DMS153 (cell line): ENCODE data around the gene MICOS13.
A peak's percentile ranks its signal among the peaks of the same experiment; 100 is the strongest.
"Not testable (repeated sequence)": the region's sequence is repeated elsewhere in the genome, so short reads cannot be mapped to it uniquely, and the experiment has no call there.

ENCODE experiments used
- DNase-seq: peaks from one replicate; lab custom pipeline; 2025; lab: John Stamatoyannopoulos, UW

The MICOS13 gene

GRCh38 chr19:5700455-5701092, 20.3 kb upstream of the MICOS13 start:
- no peak for DNase-seq

DNA sequence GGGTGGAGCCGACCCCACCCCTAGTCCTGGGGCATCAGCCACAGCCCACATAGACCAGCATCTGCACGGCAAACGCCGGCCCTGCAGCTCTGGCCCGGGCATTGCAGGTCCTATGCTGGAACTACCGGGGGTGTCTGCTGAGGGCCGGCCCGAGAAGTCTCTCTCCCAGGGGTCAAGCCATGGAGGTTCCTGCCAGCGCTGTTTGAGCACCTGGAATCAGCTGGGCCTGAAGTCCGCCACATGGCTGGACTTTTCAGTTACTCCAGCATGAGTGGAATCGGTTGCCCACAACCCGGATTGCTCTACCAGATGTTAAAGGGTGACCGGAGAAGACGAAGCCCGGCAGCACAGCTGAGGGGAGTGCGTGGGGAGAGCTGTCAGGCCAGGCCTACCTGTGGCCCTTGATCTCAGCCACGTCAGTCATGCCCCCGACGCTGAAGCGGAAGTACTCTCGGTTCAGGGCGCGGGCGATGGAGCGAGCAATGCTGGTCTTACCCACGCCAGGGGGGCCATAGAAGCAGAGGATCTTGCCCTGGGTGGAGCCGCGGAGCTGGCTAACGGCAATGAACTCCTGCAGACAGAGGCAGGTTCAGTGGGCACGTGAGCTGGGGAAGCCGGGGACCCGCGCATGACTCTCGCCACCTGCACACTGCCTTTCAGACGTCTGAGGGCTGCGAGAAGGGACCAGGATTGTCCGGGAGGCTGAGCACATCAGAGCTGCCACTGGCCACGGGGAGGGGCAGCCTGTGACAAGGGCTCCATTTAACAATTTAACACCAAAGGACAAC, 18.5 kb upstream of the MICOS13 start:
- no peak for DNase-seq

DNA sequence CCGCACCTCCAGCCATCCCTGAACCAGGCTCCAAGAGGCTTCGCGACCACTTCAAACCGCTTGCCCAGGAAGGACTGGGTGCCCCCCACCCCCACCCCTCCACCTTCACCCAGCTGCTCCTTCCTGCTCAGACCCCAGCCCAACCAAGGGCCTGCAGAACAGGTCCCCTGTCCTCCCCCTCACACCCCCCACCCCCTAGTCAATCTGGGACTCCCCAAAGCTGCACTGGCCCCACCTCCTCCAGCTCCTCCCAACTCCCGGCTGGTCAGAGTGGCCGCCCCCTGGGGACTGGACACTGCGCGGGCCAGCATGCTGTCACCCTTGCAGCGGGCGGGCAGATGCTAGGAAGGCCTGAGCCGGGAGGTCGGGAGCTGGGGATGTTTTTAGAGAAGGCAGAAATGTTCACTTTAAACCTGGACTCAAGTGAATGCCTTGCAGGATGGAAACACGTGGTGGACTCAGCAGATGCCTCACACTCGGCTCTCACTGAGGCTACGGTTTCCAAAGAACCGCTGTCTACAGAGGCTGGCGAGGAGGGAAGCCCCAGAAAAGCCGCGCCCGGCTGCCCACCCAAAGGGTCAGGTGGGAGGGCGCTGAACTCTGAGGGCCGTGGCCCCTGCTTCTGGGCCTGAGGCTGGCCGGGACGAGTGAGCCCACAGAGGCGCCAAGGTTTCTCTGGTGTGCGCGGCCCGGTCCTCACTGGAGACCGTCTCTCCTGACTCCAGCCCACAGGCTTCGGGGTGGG, 17.7 kb upstream of the MICOS13 start:
- no peak for DNase-seq

- DNase-seq, result no peak
Measured at GRCh38 chr19:5697022-5697889, 16.9 kb upstream of the MICOS13 start.

DNA sequence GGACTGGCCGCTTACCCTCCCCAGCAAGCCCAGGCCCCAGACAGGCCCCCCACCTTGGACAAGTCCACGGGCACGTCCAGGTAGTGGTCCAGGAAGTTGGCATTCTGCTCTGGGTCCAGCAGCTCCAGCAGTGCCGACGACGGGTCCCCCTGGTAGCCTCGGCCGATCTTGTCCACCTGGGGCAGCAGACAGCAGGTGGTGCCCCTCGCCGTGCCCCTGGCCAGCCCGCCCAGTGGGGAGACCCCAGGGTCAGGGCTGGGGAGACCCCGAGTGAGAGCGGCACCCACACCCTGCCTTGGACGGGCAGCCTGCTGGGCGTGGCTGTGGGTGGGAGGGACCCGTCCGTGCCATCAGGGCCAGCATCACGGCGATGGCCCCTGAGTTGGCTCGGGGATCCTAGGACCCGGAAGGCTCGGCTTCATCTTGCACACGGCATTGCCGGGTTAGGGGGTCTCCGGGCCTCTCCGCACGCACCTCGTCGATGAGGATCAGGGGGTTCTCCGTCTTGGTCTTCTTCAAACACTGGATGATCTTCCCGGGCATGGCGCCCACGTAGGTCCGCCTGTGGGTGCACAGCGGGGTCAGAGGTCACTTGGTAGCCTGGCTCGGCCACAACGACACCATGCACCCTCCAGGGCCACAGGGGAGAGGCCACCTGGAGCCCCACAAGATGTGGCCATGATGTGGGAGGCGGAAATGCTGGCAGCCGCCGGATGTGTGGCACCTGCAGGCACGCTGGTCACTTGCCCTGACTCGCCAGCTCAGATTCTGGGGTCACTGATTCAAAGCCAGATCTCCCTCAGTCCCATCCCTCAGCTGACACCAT, 16.1 kb upstream of the MICOS13 start:
- DNase-seq, result no peak

DNA sequence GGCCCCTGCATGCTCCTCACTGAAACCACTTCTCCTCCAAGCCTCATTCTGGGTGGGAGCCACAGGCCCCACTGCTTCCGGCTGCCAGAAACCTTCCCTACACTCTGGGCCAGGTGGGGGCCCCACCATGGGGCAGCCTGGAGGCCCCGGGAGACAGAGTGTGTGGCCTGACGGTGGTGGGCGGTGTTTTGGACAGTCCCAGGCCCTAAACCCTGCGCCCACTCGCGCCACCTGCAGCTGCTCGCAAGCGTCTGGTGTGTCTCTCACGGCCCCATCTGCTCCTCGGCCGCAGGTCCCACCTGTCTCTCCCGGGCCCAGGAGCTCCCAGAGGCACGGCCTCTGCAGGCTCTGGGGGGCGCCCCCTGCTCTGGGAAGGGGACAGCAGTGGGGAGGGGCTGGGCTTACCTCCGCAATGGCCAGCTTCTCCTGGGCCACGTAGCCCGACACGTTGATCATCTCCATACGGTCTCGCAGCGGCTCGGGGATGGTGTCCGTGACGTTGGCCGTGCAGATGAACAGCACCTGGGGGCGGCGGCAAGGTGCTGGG, 15.4 kb upstream of the MICOS13 start:
- no peak for DNase-seq

DNA sequence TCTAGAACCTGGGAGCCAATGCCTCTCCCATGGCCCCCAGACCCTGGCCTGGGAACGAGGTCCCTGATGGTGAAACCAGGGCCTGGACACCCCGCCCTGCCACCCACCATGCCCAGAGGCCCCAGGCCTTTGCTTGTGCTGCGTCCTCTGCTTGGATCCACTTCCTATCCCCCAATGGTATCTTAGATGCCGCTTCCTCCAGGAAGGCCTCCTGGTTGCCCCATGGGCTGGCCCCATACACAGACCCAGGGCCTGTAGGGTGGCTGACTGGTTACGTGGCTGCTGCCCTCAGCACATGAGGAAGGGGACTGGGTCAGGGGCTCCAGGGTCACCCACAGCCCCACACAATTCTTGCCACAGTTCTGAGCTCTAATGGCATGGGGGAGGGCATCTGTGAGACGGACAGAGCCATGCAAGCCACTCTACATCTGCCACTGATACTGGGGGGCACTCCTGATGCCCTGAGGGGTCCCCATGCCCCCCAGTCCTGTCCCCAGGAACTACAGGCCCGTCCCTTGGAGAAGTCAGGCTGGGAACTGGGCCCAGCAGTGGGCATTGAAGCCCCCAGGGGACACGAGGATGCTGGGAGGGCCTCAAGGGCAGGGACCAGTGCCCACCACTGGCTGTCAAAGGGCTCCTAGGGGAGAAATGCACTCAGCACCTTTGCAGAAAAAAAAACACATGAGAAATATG, 14.8 kb upstream of the MICOS13 start:
- no peak for DNase-seq

DNA sequence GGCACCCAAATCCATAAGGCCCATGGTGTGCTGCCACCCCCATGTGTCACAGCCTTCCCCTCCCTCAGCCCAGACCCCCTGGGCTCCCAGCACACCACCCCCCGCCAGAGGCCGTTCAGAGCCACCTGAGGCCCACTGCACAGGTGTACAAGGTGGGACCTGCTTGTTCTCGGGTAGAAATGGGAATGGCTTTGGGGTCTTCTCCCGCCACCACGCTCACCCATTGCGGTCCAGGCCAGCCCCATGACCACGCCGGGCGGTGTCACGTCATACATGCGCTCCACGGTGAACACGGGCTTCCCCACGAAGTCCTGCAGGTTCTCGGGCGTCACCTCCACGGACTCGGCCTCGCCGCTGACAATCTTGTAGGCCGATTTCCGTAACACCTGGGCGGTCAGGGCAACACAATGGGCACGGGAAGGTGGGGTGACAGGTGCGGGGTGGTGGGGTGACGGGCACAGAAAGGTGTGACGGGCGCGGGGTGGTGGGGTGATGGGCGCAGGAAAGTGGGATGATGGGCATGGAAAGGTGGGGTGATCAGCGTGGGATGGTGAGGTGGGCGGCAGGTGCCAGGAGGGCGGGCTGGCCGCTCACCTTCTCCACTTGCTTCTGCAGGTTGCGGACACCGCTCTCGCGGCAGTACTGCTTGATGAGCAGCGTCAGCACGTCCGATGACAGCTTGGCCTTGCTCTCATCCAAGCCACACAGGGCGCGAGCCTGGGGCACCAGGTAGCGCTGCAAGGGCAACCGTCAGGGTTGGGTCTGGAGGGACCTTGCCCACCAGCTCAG, 14.0 kb upstream of the MICOS13 start:
- no peak for DNase-seq

DNA sequence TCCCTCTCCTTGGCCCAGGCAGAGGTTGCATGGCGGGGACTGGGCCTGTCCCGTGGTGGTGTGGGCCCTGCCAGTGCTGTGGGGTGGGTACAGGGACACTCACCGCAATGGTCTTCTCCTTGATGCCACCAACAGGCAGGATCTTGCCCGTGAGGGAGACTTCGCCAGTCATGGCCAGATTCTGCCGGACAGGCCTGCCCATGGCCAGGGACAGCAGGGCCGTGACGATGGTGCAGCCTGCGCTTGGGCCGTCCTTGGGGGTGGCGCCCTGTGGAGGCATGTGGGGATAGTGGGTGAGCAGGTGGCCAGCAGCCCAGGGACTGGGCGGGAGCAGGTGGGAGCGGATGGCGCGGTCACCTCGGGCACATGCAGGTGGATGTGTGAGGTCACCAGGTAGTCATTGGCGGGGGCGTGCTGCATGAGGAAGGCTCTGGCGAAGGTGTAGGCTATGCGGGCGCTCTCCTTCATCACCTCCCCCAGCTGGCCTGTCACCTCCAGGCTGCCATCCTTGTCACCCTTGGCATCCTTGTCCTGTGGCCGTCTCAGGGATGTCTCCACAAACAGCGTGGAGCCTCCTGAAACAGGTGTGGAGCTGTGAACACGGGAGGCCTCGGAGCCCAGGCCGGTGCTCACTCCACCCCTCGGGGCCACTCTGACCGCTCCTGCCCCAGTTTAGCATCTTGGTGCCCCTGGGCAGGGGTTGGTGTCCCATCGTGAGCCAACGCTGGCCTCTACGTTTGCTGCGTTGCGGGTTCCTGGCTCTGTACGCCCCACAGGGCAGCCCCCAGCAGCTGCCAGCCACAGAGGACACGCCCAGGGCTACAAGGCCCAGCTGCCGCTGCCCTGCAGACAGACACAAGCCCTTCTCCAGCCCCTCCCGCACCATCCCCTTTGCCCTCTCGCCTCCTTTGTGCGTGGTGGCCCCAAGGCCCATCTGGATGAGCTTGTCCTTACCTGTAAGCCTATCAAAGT, 13.2 kb upstream of the MICOS13 start:
- DNase-seq, result no peak

GRCh38 chr19:5692723-5693194, 12.4 kb upstream of the MICOS13 start:
- DNase-seq, result no peak

DNA sequence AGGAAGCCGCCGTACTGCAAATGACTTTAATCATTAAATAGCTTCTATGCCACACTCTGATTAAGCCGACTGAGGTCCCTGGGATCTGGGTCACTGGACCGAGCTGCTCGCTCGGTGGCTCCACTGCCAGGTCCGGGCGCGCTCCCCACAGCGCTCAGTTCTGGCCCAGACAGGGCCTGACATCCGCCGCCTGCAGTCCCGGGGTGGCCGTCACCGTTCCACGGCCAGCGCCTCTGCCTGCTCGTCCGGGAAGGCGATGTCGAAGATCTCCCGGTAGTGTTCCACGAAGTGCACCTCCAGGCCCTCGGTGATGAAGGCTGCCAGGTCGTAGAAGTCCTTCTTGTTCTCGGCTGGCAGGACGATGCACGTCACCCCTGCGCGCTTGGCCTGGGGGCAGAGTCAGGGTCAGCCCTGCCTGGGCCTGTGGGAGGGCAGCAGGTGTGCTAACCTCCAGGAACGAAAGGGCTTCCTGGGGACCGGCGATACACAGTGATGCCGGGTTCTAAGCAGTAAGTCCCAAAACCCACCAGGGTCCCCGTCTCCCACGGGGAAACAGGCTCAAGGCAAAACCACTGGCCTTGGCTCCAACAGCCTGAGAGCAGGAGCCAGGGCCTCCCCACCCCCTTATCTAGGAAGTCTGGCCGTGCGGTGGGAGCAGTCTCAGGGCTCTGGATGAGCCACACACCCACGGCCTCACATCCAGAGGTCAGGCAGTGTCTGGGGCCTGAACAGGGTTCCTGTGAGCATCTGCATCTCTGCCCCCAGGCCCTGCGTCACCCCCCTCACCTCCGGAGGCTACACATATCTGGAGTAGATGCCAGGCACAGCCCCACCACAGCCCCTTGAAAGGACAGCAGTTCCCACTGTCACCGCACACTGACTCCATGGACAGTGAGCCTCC, 11.8 kb upstream of the MICOS13 start:
- DNase-seq, result no peak

- DNase-seq, result no peak
Measured at GRCh38 chr19:5690955-5691821, 10.9 kb upstream of the MICOS13 start.

GRCh38 chr19:5690125-5690954, 10.0 kb upstream of the MICOS13 start, which contains the start of gene RPL36:
RPL36 (plus strand) TSS chr19:5690295; CDS start chr19:5690508, 213 bp downstream.
- peak; percentile 94 for DNase-seq

- DNase-seq, result not testable (repeated sequence)
Measured at GRCh38 chr19:5688262-5688881, 8.1 kb upstream of the MICOS13 start.
